OCI-LY3 (cell line): Measurements from ENCODE around the gene OPHN1.

ENCODE experiments used
- H2AFZ ChIP-seq: fragments of 200-600, 300-600 bp; shearing (Covaris generic); 2 replicates; pipeline ENCODE4 v1.6.0; 2014; ENCODE audit warnings: antibody characterized with exemption, low read depth, low read length
- H3K27ac ChIP-seq: fragments of 200-600, 300-600 bp; sonication (generic); 2 replicates; pipeline ENCODE4 v1.5.1; 2014; ENCODE audit warnings: mild to moderate bottlenecking, low read length, moderate library complexity, mixed read lengths
- H3K27me3 ChIP-seq: fragments of 200-600, 300-600 bp; sonication (generic); 2 replicates; pipeline ENCODE4 v1.6.1; 2014; ENCODE audit warnings: low read depth, low read length, mixed read lengths
- H3K36me3 ChIP-seq: fragments of 200-600, 300-600 bp; sonication (generic); replicated peaks from 2 replicates; pipeline ENCODE3; 2014; ENCODE audit warnings: low read depth, low read length, mixed read lengths
- H3K4me1 ChIP-seq: fragments of 300-600, 200-600 bp; sonication (generic); 2 replicates; pipeline ENCODE4 v1.6.1; 2014; ENCODE audit warnings: low read length, mixed read lengths
- H3K4me2 ChIP-seq: fragments of 200-600, 300-600 bp; sonication (generic); 2 replicates; pipeline ENCODE4 v1.6.1; 2014; ENCODE audit warnings: low read length, mixed read lengths
- H3K4me3 ChIP-seq: fragments of 300-600, 200-600 bp; sonication (generic); 2 replicates; pipeline ENCODE4 v1.5.1; 2014; ENCODE audit warnings: antibody characterized with exemption, mild to moderate bottlenecking, low read length, moderate library complexity
- H3K79me2 ChIP-seq: fragments of 300-600, 200-600 bp; shearing (Covaris generic); 2 replicates; pipeline ENCODE4 v1.6.1; 2014; ENCODE audit warnings: mild to moderate bottlenecking, low read length, mixed read lengths
- H3K9ac ChIP-seq: fragments of 300-600, 200-600 bp; shearing (Covaris generic); 2 replicates; pipeline ENCODE4 v1.6.0; 2014; ENCODE audit warnings: mild to moderate bottlenecking, low read length, moderate library complexity
- H3K9me3 ChIP-seq: fragments of 200-600, 300-600 bp; shearing (Covaris generic); 2 replicates; pipeline ENCODE4 v1.6.1; 2014; ENCODE audit warnings: low read length, mixed read lengths; ENCODE audit not compliant: insufficient read depth
- H4K20me1 ChIP-seq: fragments of 200-600, 300-600 bp; sonication (generic); 2 replicates; pipeline ENCODE4 v1.6.1; 2016; ENCODE audit warnings: low read length, mixed read lengths; ENCODE audit not compliant: insufficient read depth
- CTCF ChIP-seq: fragments of 200-600, 300-600 bp; sonication (generic); IDR thresholded peaks from 2 replicates; pipeline ENCODE4 v1.5.1; 2014; ENCODE audit warnings: antibody characterized with exemption, low read length, low read depth
- EZH2phosphoT487 ChIP-seq: fragments of 200-600 bp; shearing (Covaris generic); IDR thresholded peaks from 2 replicates; pipeline ENCODE4 v1.6.1; 2018; ENCODE audit warnings: antibody characterized with exemption, mixed run types, low read depth

Gene OPHN1

GRCh38 chrX:68365341-68365740, 68.0 kb downstream of the OPHN1 start:
- no peak overlapping the region for H3K4me3 ChIP-seq
- no peaks in the 10 kb centered on the region for H3K36me3 ChIP-seq
- H3K9me3 ChIP-seq: no peaks in the 10 kb centered on the region
- H3K79me2 ChIP-seq: no peaks in the 10 kb centered on the region
- no peaks in the 10 kb centered on the region for H3K4me1 ChIP-seq
- H3K27me3 ChIP-seq: no peaks in the 10 kb centered on the region
- TF ChIP-seq CTCF (no peak), EZH2phosphoT487 (no peak)
- no peak overlapping the region for H3K4me2 ChIP-seq
- H3K27ac ChIP-seq: no peak overlapping the region
- no peak overlapping the region for H3K9ac ChIP-seq
- no peak overlapping the region for H2AFZ ChIP-seq
- no peaks in the 10 kb centered on the region for H4K20me1 ChIP-seq

GRCh38 chrX:68363984-68364383, 69.3 kb downstream of the OPHN1 start:
- TF ChIP-seq CTCF: no peak
- no peak for TF ChIP-seq EZH2phosphoT487
- H3K9ac ChIP-seq: no peak overlapping the region
- no peak overlapping the region for H3K4me2 ChIP-seq
- H3K4me1 ChIP-seq: no peaks in the 10 kb centered on the region
- no peaks in the 10 kb centered on the region for H3K79me2 ChIP-seq
- H2AFZ ChIP-seq: no peak overlapping the region
- no peak overlapping the region for H3K27ac ChIP-seq
- no peaks in the 10 kb centered on the region for H3K9me3 ChIP-seq
- no peaks in the 10 kb centered on the region for H3K36me3 ChIP-seq
- no peaks in the 10 kb centered on the region for H3K27me3 ChIP-seq
- H3K4me3 ChIP-seq: no peak overlapping the region
- H4K20me1 ChIP-seq: no peaks in the 10 kb centered on the region

GRCh38 chrX:68358679-68359078, 74.6 kb downstream of the OPHN1 start:
- no peak overlapping the region for H2AFZ ChIP-seq
- H3K36me3 ChIP-seq: no peaks in the 10 kb centered on the region
- no peak for TF ChIP-seq EZH2phosphoT487
- no peak for TF ChIP-seq CTCF
- no peak overlapping the region for H3K27ac ChIP-seq
- no peaks in the 10 kb centered on the region for H3K79me2 ChIP-seq
- H3K27me3 ChIP-seq: no peaks in the 10 kb centered on the region
- no peak overlapping the region for H3K4me2 ChIP-seq
- no peaks in the 10 kb centered on the region for H3K4me1 ChIP-seq
- no peak overlapping the region for H3K4me3 ChIP-seq
- no peak overlapping the region for H3K9ac ChIP-seq
- no peaks in the 10 kb centered on the region for H4K20me1 ChIP-seq
- no peaks in the 10 kb centered on the region for H3K9me3 ChIP-seq

- no peaks in the 10 kb centered on the region for H3K9me3 ChIP-seq
- no peak overlapping the region for H3K9ac ChIP-seq
- H3K27me3 ChIP-seq: no peaks in the 10 kb centered on the region
- no peaks in the 10 kb centered on the region for H3K79me2 ChIP-seq
- H3K4me3 ChIP-seq: no peak overlapping the region
- no peak overlapping the region for H3K4me2 ChIP-seq
- TF ChIP-seq EZH2phosphoT487 (no peak), CTCF (no peak)
- H2AFZ ChIP-seq: no peak overlapping the region
- no peaks in the 10 kb centered on the region for H4K20me1 ChIP-seq
- H3K36me3 ChIP-seq: no peaks in the 10 kb centered on the region
- H3K27ac ChIP-seq: no peak overlapping the region
- no peaks in the 10 kb centered on the region for H3K4me1 ChIP-seq
Measured at GRCh38 chrX:68355629-68355920, 77.7 kb downstream of the OPHN1 start.
